NCI-H1092 (cell line): Measurements from ENCODE around the gene SLC25A42.
"Not testable (repeated sequence)": the region's sequence is repeated elsewhere in the genome, so short reads cannot be mapped to it uniquely, and the experiment has no call there.

Experiments
- DNase-seq: peaks from one replicate; lab custom pipeline; 2025; lab: John Stamatoyannopoulos, UW

Gene SLC25A42

GRCh38 chr19:19105365-19106055 lies 41.7 kb downstream of the SLC25A42 start:
- DNase-seq = no peak

GRCh38 chr19:19106056-19106551 lies 42.3 kb downstream of the SLC25A42 start:
- DNase-seq = no peak

- not testable (repeated sequence) for DNase-seq
These were observed 43.1 kb downstream of the SLC25A42 start for GRCh38 chr19:19106938-19107337.

- DNase-seq = no peak
These were observed 43.9 kb downstream of the SLC25A42 start for GRCh38 chr19:19107654-19108053.

GRCh38 chr19:19109601-19110000 lies 45.8 kb downstream of the SLC25A42 start:
- DNase-seq = no peak

- DNase-seq = no peak
These were observed 46.8 kb downstream of the SLC25A42 start for GRCh38 chr19:19110410-19111135.

- no peak for DNase-seq
These were observed 47.5 kb downstream of the SLC25A42 start for GRCh38 chr19:19111136-19111835.

GRCh38 chr19:19111967-19112580 lies 48.3 kb downstream of the SLC25A42 start:
- DNase-seq = no peak

GRCh38 chr19:19113040-19113626 lies 49.3 kb downstream of the SLC25A42 start:
- DNase-seq = no peak

- no peak for DNase-seq
These were observed 52.2 kb downstream of the SLC25A42 start for GRCh38 chr19:19115954-19116353.

- no peak for DNase-seq
These were observed 55.8 kb downstream of the SLC25A42 start for GRCh38 chr19:19119325-19120237.

GRCh38 chr19:19120308-19121231 lies 56.8 kb downstream of the SLC25A42 start:
- no peak for DNase-seq

GRCh38 chr19:19121371-19121770 lies 57.6 kb downstream of the SLC25A42 start:
- DNase-seq = no peak

- DNase-seq = no peak
These were observed 59.1 kb downstream of the SLC25A42 start for GRCh38 chr19:19122902-19123301.

- no peak for DNase-seq
These were observed 59.6 kb downstream of the SLC25A42 start for GRCh38 chr19:19123386-19123785.

GRCh38 chr19:19126102-19126501 lies 62.3 kb downstream of the SLC25A42 start:
- DNase-seq = no peak

- DNase-seq = no peak
These were observed 68.2 kb downstream of the SLC25A42 start for GRCh38 chr19:19131989-19132388.

- DNase-seq = no peak
These were observed 69.1 kb downstream of the SLC25A42 start for GRCh38 chr19:19132912-19133311.

- no peak for DNase-seq
These were observed 70.2 kb downstream of the SLC25A42 start for GRCh38 chr19:19133985-19134384.

- peak; percentile 22 for DNase-seq
These were observed 70.9 kb downstream of the SLC25A42 start for GRCh38 chr19:19134687-19135158.
